Measurements from ENCODE around the gene STAP2.
"Not testable (repeated sequence)": the region's sequence is repeated elsewhere in the genome, so short reads cannot be mapped to it uniquely, and the experiment has no call there.

STAP2 gene

GRCh38 chr19:4288091-4288777 lies 50.4 kb downstream of the STAP2 start:
- no peak for DNase-seq (ENCODE audit: low spot score)
- TF ChIP-seq CTCF (IDR thresholded peaks at IDR 0.05; ENCODE audit: extremely low read depth, missing control alignments), result no peak

DNA sequence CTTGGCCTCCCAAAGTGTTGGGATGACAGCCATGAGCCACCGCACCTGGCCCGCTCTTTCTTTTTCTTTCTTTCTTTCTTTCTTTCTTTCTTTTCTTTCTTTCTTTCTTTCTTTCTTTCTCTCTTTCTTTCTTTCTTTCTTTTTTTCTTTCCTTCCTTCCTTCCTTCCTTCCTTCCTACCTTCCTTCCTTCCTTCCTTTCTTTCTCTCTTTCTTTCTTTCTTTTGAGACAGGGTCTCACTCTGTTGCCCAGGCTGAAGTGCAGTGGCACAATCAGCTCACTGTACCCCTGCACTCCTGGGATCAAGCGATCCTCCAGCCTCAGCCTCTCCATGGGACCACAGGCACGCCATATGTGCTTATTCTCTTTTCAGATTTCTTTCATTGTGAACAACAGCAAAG lies 52.5 kb downstream of the STAP2 start:
- DNase-seq (ENCODE audit: low spot score), result not testable (repeated sequence)

DNA sequence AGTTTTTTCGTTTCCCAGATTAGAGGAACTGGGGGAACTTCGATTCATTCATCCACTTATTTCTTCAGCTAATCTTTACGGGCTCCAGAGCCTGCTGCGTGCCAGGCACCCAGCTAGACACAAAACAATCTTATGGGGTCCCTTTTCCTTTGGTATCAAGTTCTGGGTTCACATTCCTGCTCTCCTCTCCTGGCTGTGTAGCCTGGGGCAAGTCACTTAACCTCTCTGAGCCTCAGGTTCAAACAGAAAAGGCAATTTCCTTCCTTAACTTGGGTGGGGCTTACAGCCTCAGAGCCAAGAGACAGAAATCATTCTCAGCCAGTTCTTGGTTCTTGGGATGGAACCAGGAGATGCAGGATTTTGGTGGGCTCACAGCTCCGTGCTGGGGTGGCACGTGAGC lies 53.7 kb downstream of the STAP2 start:
- TF ChIP-seq CTCF (IDR thresholded peaks at IDR 0.05; ENCODE audit: extremely low read depth, missing control alignments), result no peak
- no peak for DNase-seq (ENCODE audit: low spot score)

- DNase-seq (ENCODE audit: low spot score), result no peak
These were observed 54.3 kb downstream of the STAP2 start for GRCh38 chr19:4284176-4284958.

DNA sequence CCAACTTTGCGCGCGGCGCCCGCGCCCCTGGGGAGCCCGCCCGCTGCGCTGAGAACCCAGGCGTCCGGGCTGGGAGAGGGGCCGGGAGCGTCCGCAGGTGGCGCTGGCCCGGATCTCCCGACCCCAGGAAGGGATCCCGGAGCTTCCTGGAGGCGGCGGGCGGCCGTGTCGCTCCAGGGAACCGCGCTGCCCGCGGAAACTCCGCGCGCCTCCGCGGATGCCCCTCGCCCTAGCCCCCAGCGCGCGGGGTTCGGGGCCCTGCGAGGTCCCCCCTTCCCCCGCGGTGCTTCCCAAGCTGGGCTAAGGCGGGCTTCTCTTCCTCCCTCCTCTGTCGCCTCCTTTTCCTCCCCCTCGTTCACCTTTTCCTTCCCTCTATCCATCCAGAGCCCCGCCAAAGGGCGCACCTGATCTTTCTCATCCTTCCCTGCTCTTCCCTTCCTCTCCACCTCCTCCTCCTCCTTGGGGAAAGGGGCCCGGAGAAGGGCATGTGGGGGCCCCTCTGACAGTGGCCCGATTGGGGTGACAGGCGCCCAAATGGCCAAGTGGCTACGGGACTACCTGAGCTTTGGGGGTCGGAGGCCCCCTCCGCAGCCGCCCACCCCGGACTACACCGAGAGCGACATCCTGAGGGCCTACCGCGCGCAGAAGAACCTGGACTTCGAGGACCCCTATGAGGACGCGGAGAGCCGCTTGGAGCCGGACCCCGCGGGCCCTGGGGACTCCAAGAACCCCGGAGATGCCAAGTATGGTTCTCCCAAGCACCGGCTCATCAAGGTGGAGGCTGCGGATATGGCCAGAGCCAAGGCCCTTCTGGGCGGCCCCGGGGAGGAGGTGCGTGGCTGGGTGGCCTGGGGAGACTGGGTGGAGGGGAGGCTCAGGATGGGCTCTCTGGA lies 58.9 kb downstream of the STAP2 start:
- no peak for TF ChIP-seq CTCF (IDR thresholded peaks at IDR 0.05; ENCODE audit: extremely low read depth, missing control alignments)
- no peak for DNase-seq (ENCODE audit: low spot score)

More at GRCh38 chr19:4284176-4284958, 54.3 kb downstream of the STAP2 start:
- TF ChIP-seq CTCF (IDR thresholded peaks at IDR 0.05; ENCODE audit: extremely low read depth, missing control alignments), result no peak

GRCh38 chr19:4279267-4279529 lies 59.4 kb downstream of the STAP2 start:
- no peak for TF ChIP-seq CTCF (IDR thresholded peaks at IDR 0.05; ENCODE audit: extremely low read depth, missing control alignments)
- DNase-seq (ENCODE audit: low spot score), result no peak

GRCh38 chr19:4278419-4279266 lies 60.0 kb downstream of the STAP2 start, which contains the start of gene SHD:
Gene SHD, plus strand, starts transcription at chr19:4279266. Its CDS starts 798 bp downstream, at chr19:4280064.
- TF ChIP-seq CTCF (IDR thresholded peaks at IDR 0.05; ENCODE audit: extremely low read depth, missing control alignments), result no peak
- no peak for DNase-seq (ENCODE audit: low spot score)

Measured in GM20000 (cell line).